Stimulated activated CD8-positive, alpha-beta memory T cell treated with anti-CD3 and anti-CD28 coated beads, Interleukin-12 subunit alpha, Interleukin-12 subunit beta, amount 100 ng/mL, for 1 hour (primary cell): ENCODE results near the gene CCDC33.
A peak's percentile ranks its signal among the peaks of the same experiment; 100 is the strongest.

Experiments
- DNase-seq: peaks from one replicate; pipeline ENCODE4 v3.0.0-alpha.2; 2020; ENCODE audit warnings: low read depth

The CCDC33 gene

GRCh38 chr15:74289671-74290070, 53.5 kb downstream of the CCDC33 start:
- DNase-seq: no peak

GRCh38 chr15:74290645-74291044, 54.5 kb downstream of the CCDC33 start:
- no peak for DNase-seq

- peak; percentile 36 for DNase-seq
Observed at GRCh38 chr15:74291101-74292071, 55.3 kb downstream of the CCDC33 start.

GRCh38 chr15:74293021-74293810, 57.1 kb downstream of the CCDC33 start:
- no peak for DNase-seq

GRCh38 chr15:74294010-74294409, 57.9 kb downstream of the CCDC33 start:
- no peak for DNase-seq

- DNase-seq: no peak
Observed at GRCh38 chr15:74295800-74296199, 59.7 kb downstream of the CCDC33 start.

GRCh38 chr15:74297887-74298286, 61.8 kb downstream of the CCDC33 start:
- no peak for DNase-seq

GRCh38 chr15:74300057-74300795, 64.1 kb downstream of the CCDC33 start:
- DNase-seq: no peak

GRCh38 chr15:74301583-74302361, 65.6 kb downstream of the CCDC33 start:
- no peak for DNase-seq

- no peak for DNase-seq
Observed at GRCh38 chr15:74302821-74303359, 66.8 kb downstream of the CCDC33 start.

- no peak for DNase-seq
Observed at GRCh38 chr15:74303741-74304309, 67.7 kb downstream of the CCDC33 start.

- no peak for DNase-seq
Observed at GRCh38 chr15:74304431-74304830, 68.3 kb downstream of the CCDC33 start.

GRCh38 chr15:74305687-74306086, 69.6 kb downstream of the CCDC33 start:
- no peak for DNase-seq

GRCh38 chr15:74306781-74307217, 70.7 kb downstream of the CCDC33 start:
- DNase-seq: no peak

GRCh38 chr15:74307827-74308811, 72.0 kb downstream of the CCDC33 start:
- no peak for DNase-seq

- DNase-seq: no peak
Observed at GRCh38 chr15:74311734-74312444, 75.8 kb downstream of the CCDC33 start.

GRCh38 chr15:74312445-74313007, 76.4 kb downstream of the CCDC33 start:
- DNase-seq: no peak

GRCh38 chr15:74313889-74314288, 77.8 kb downstream of the CCDC33 start:
- no peak for DNase-seq
